IMR-90 (cell line): Measurements from ENCODE around the gene NPEPPS. TPM values are rescaled to one million over a fixed set of nuclear protein-coding genes. Genes with fewer than 3 reads are reported as not detected.
"Not testable (repeated sequence)": the region's sequence is repeated elsewhere in the genome, so short reads cannot be mapped to it uniquely, and the experiment has no call there.

Source experiments
- ATAC-seq: fragments of 200-7000 bp; cut with Tn5 transposase; 2 replicates; pipeline ENCODE4 v1.9.1; 2020; ENCODE audit warnings: low read depth, mild to moderate bottlenecking, moderate library complexity
- BruUV-seq: library from RNA; stranded (reverse); fragments of 400-500 nt; replicated peaks from 2 replicates; lab custom pipeline; 2021; lab: Mats Ljungman, UMichigan
- CTCF ChIA-PET: fragments of 300-600 bp; formaldehyde crosslinking; extraction: SDS; loops from one replicate; lab custom pipeline; 2021; ENCODE audit warnings: antibody characterized with exemption; lab: Yijun Ruan, JAX
- POLR2A ChIA-PET: fragments of 300-600 bp; sonication (Branson Sonifier 250); formaldehyde crosslinking; loops from one replicate; lab custom pipeline; 2022; ENCODE audit warnings: antibody characterized with exemption; ENCODE audit not compliant: unreplicated experiment; lab: Charles Lee
- DNase-seq: peaks from one replicate; pipeline ENCODE4 v3.0.0; 2013
- H2AFZ ChIP-seq: replicated peaks from 2 replicates; pipeline ENCODE3; 2013; ENCODE audit warnings: low read length, mild to moderate bottlenecking; ENCODE audit not compliant: poor library complexity
- H2AK5ac ChIP-seq: 2 replicates; pipeline ENCODE4 v1.6.1; 2013; ENCODE audit warnings: low read depth, low read length, inconsistent platforms
- H2AK9ac ChIP-seq: replicated peaks from 2 replicates; pipeline ENCODE3; 2013; ENCODE audit warnings: mild to moderate bottlenecking, low read depth, low read length, moderate library complexity; ENCODE audit not compliant: poor library complexity
- H2BK120ac ChIP-seq: 2 replicates; pipeline ENCODE4 v1.6.1; 2013; ENCODE audit warnings: low read depth, low read length, inconsistent platforms
- H2BK15ac ChIP-seq: 3 replicates; pipeline ENCODE4 v1.6.1; 2013; ENCODE audit warnings: low read depth, low read length, inconsistent platforms
- H2BK20ac ChIP-seq: 2 replicates; pipeline ENCODE4 v1.6.1; 2013; ENCODE audit warnings: low read depth, mild to moderate bottlenecking, inconsistent platforms, low read length, moderate library complexity
- H2BK5ac ChIP-seq: 2 replicates; pipeline ENCODE4 v1.6.1; 2013; ENCODE audit warnings: mild to moderate bottlenecking, low read depth, low read length, inconsistent platforms; ENCODE audit not compliant: poor library complexity, severe bottlenecking
- H3K14ac ChIP-seq: replicated peaks from 2 replicates; pipeline ENCODE4 v1.6.1; 2013; ENCODE audit warnings: low read depth, low read length, inconsistent platforms
- H3K18ac ChIP-seq: 2 replicates; pipeline ENCODE4 v1.6.1; 2013; ENCODE audit warnings: low read depth, low read length, control low read depth
- H3K23ac ChIP-seq: 2 replicates; pipeline ENCODE4 v1.6.1; 2013; ENCODE audit warnings: low read depth, low read length, inconsistent platforms
- H3K27ac ChIP-seq: 2 replicates; pipeline ENCODE4 v1.5.1; 2013; ENCODE audit warnings: mild to moderate bottlenecking, control low read depth, low read length; ENCODE audit not compliant: insufficient read depth
- H3K27me3 ChIP-seq: 2 replicates; pipeline ENCODE4 v1.6.1; 2013; ENCODE audit warnings: low read length; ENCODE audit not compliant: control insufficient read depth, insufficient read depth
- H3K36me3 ChIP-seq: 2 replicates; pipeline ENCODE4 v1.6.1; 2013; ENCODE audit warnings: low read length, mixed read lengths; ENCODE audit not compliant: control insufficient read depth, insufficient read depth
- H3K4ac ChIP-seq: 2 replicates; pipeline ENCODE4 v1.6.1; 2013; ENCODE audit warnings: low read depth, low read length, inconsistent platforms
- H3K4me1 ChIP-seq: 2 replicates; pipeline ENCODE4 v1.6.1; 2013; ENCODE audit warnings: low read length, mixed read lengths; ENCODE audit not compliant: control insufficient read depth, insufficient read depth
- H3K4me2 ChIP-seq: 2 replicates; pipeline ENCODE4 v1.6.1; 2013; ENCODE audit warnings: low read depth, mild to moderate bottlenecking, control low read depth, low read length, moderate library complexity
- H3K4me3 ChIP-seq: 2 replicates; pipeline ENCODE4 v1.5.1; 2013; ENCODE audit warnings: low read depth, mild to moderate bottlenecking, control low read depth, low read length, moderate library complexity; ENCODE audit not compliant: insufficient read depth
- H3K56ac ChIP-seq: 2 replicates; pipeline ENCODE4 v1.6.1; 2013; ENCODE audit warnings: low read length, inconsistent platforms; ENCODE audit not compliant: insufficient read depth; ENCODE audit errors: extremely low read depth
- H3K79me1 ChIP-seq, 2 experiments: 2 replicates each; pipeline ENCODE4 v1.6.1; 2013; ENCODE audit warnings: low read length in 2 of 2, inconsistent platforms in 1 of 2, low read depth in 1 of 2
- H3K9ac ChIP-seq: 2 replicates; pipeline ENCODE4 v1.6.1; 2013; ENCODE audit warnings: low read depth, low read length, control low read depth
- H3K9me1 ChIP-seq: 2 replicates; pipeline ENCODE4 v1.6.1; 2013; ENCODE audit warnings: low read length, inconsistent platforms; ENCODE audit not compliant: insufficient read depth
- H3K9me3 ChIP-seq: 2 replicates; pipeline ENCODE4 v1.6.1; 2013; ENCODE audit warnings: low read length; ENCODE audit not compliant: control insufficient read depth, insufficient read depth
- H4K20me1 ChIP-seq: 2 replicates; pipeline ENCODE4 v1.6.1; 2013; ENCODE audit warnings: low read length, inconsistent platforms; ENCODE audit not compliant: insufficient read depth
- H4K5ac ChIP-seq: 2 replicates; pipeline ENCODE4 v1.6.1; 2013; ENCODE audit warnings: mild to moderate bottlenecking, low read depth, low read length, control low read depth
- H4K8ac ChIP-seq, 2 experiments: 2 replicates each; pipeline ENCODE4 v1.6.1; 2013; ENCODE audit warnings: low read depth in 2 of 2, low read length in 2 of 2, control low read depth in 1 of 2, inconsistent platforms in 1 of 2
- H4K91ac ChIP-seq: 2 replicates; pipeline ENCODE4 v1.6.1; 2013; ENCODE audit warnings: low read depth, low read length, inconsistent platforms; ENCODE audit not compliant: insufficient read depth
- WGBS, 2 experiments: methylation state at CpG; one replicate each; pipeline versions ENCODE4 v1.1.5 to v1.1.7; 2013; ENCODE audit warnings: missing lambda C conversion rate in 2 of 2; ENCODE audit not compliant: insufficient read length in 1 of 2; ENCODE audit errors: extremely low coverage in 2 of 2; 5-methylcytosine and 5-hydroxymethylcytosine counted together
- dilution Hi-C: fragments of 300-500 bp; cut with HindIII; formaldehyde crosslinking; loops from one replicate; pipeline ENCODE4 v1.14.3; 2018; ENCODE audit warnings: low sequenced_read_pairs; ENCODE audit not compliant: unreplicated experiment
- in situ Hi-C: fragments of 300-500 bp; cut with MboI; formaldehyde crosslinking; loops from 3 replicates; pipeline ENCODE4 v1.14.3; 2019; ENCODE audit warnings: low sequenced_read_pairs, inconsistent platforms, mixed read lengths
- intact Hi-C: fragments of 100-400 bp; cut with micrococcal nuclease; formaldehyde crosslinking; loops from 2 replicates; pipeline ENCODE4 v1.10.0; 2022
- polyA plus RNA-seq, 3 experiments: library from polyadenylated mRNA; depleted of rRNA; stranded (reverse); fragments of >200 nt; gene quantifications; 2 replicates each; pipeline ENCODE4 v1.2.3, GENCODE V29; 2012; ENCODE audit warnings: low replicate concordance in 1 of 3
- total RNA-seq: library from RNA; depleted of rRNA; stranded (reverse); fragments of >200 nt; gene quantifications from 2 replicates; pipeline ENCODE4 v1.2.3, GENCODE V29; 2012

NPEPPS gene
- total and polyA plus RNA-seq, 2 of the 4 experiments (the other 2 are of a cell fraction) = 54.1 to 64.6 TPM

GRCh38 chr17:47567261-47567660 is 36.4 kb downstream of the NPEPPS start:
- H2AFZ ChIP-seq = not testable (repeated sequence)
- WGBS, 2 experiments = no CpG with 5 or more reads among the region's 3 CpGs

GRCh38 chr17:47572561-47572960 is 41.7 kb downstream of the NPEPPS start:
- dilution Hi-C loops, BruUV-seq, ATAC-seq, H3K14ac ChIP-seq, intact Hi-C loops, in situ Hi-C loops, H2AK9ac ChIP-seq, H3K4ac ChIP-seq, H3K56ac ChIP-seq, H3K27ac ChIP-seq, H3K9me1 ChIP-seq, H2BK15ac ChIP-seq, H3K9ac ChIP-seq, H2AK5ac ChIP-seq, H3K9me3 ChIP-seq, H2BK20ac ChIP-seq, H4K8ac ChIP-seq, H2BK5ac ChIP-seq, H4K20me1 ChIP-seq, H2BK120ac ChIP-seq, H4K91ac ChIP-seq, H3K36me3 ChIP-seq, H3K27me3 ChIP-seq, H3K4me3 ChIP-seq, POLR2A ChIA-PET, H3K18ac ChIP-seq, CTCF ChIA-PET, H3K4me2 ChIP-seq, H2AFZ ChIP-seq, DNase-seq, H3K4me1 ChIP-seq, H4K5ac ChIP-seq, H3K23ac ChIP-seq: not testable (repeated sequence)
- no CpG with 5 or more reads among the region's 3 CpGs for WGBS, 2 experiments
- peaks cover 6 to 13% of the 10 kb centered on the region in 2 experiments for H3K79me1 ChIP-seq

More at GRCh38 chr17:47567261-47567660, 36.4 kb downstream of the NPEPPS start:
- H3K14ac ChIP-seq, H3K56ac ChIP-seq, BruUV-seq, H3K23ac ChIP-seq, H4K20me1 ChIP-seq, H2BK120ac ChIP-seq, intact Hi-C loops, H3K9me1 ChIP-seq, H2AK9ac ChIP-seq, H3K4me2 ChIP-seq, H3K4me1 ChIP-seq, H2BK15ac ChIP-seq, H3K4ac ChIP-seq, H3K18ac ChIP-seq, POLR2A ChIA-PET, H4K5ac ChIP-seq, H2BK20ac ChIP-seq, H3K9ac ChIP-seq, H2AK5ac ChIP-seq, H4K8ac ChIP-seq, CTCF ChIA-PET, in situ Hi-C loops, H4K91ac ChIP-seq, H3K4me3 ChIP-seq, H3K27ac ChIP-seq, H3K9me3 ChIP-seq, H2BK5ac ChIP-seq, ATAC-seq, dilution Hi-C loops, H3K27me3 ChIP-seq: not testable (repeated sequence)
- peak; percentile 21 for DNase-seq
- Histone ChIP-seq H3K79me1 (peaks cover 3 to 18% of the 10 kb centered on the region in 2 experiments; a peak in 3 of 4 replicates), H3K36me3 (peaks cover 14% of the 10 kb centered on the region)
